Coronary artery (tissue), 2 donors: ENCODE results near the gene CFAP299.

Experiments used
- DNase-seq: peaks from one replicate; pipeline ENCODE4 v3.0.0-alpha.2; 2017; ENCODE audit warnings: low spot score
- H3K27ac ChIP-seq, 2 donors: fragments of 200-600 bp; sonication (generic); one replicate each; pipeline ENCODE4 v1.5.1; 2016 to 2019
- H3K4me3 ChIP-seq: fragments of 200-600 bp; sonication (generic); 2 replicates; pipeline ENCODE4 v1.5.1; 2016; ENCODE audit warnings: mild to moderate bottlenecking, moderate library complexity
- CTCF ChIP-seq: fragments of 200-600 bp; sonication (generic); IDR thresholded peaks from one replicate; pipeline ENCODE4 v1.5.1; 2019; ENCODE audit warnings: antibody characterized with exemption

Gene CFAP299

GRCh38 chr4:80393970-80394250 lies 58.4 kb downstream of the CFAP299 start:
- no peak for TF ChIP-seq CTCF
- DNase-seq: no peak
- Histone ChIP-seq H3K27ac (no peak overlapping the region), H3K4me3 (no peak overlapping the region)

- Histone ChIP-seq H3K4me3 (no peak overlapping the region), H3K27ac (no peak overlapping the region)
- DNase-seq: no peak
- TF ChIP-seq CTCF: no peak
Measured at GRCh38 chr4:80407246-80407645, 71.7 kb downstream of the CFAP299 start.

- Histone ChIP-seq H3K27ac (no peak overlapping the region), H3K4me3 (no peak overlapping the region)
- TF ChIP-seq CTCF: no peak
- DNase-seq: no peak
Measured at GRCh38 chr4:80409809-80410208, 74.3 kb downstream of the CFAP299 start.

- Histone ChIP-seq H3K4me3 (no peak overlapping the region), H3K27ac (no peak overlapping the region)
- no peak for DNase-seq
- no peak for TF ChIP-seq CTCF
Measured at GRCh38 chr4:80412322-80412721, 76.8 kb downstream of the CFAP299 start.

GRCh38 chr4:80413086-80413485 lies 77.6 kb downstream of the CFAP299 start:
- no peak overlapping the region for H3K27ac ChIP-seq
- TF ChIP-seq CTCF: no peak
- H3K4me3 ChIP-seq: no peak overlapping the region
- no peak for DNase-seq

GRCh38 chr4:80417019-80417418 lies 81.5 kb downstream of the CFAP299 start:
- no peak for DNase-seq
- Histone ChIP-seq H3K27ac (no peak overlapping the region), H3K4me3 (no peak overlapping the region)
- no peak for TF ChIP-seq CTCF

GRCh38 chr4:80419946-80420345 lies 84.4 kb downstream of the CFAP299 start:
- H3K27ac ChIP-seq: no peak overlapping the region
- TF ChIP-seq CTCF: no peak

More at GRCh38 chr4:80419946-80420345, 84.4 kb downstream of the CFAP299 start:
- no peak overlapping the region for H3K4me3 ChIP-seq
- no peak for DNase-seq
